NCI-H2081 treated with DMSO at 0.1 percent for 48 hours (cell line): ENCODE measurements around the gene TNFRSF1A.

ENCODE experiments used
- DNase-seq: peaks from one replicate; lab custom pipeline; 2025; lab: John Stamatoyannopoulos, UW

TNFRSF1A gene

GRCh38 chr12:6336889-6337853, 4.7 kb downstream of the TNFRSF1A start:
- DNase-seq: no peak

GRCh38 chr12:6336079-6336888, 5.6 kb downstream of the TNFRSF1A start:
- no peak for DNase-seq

- no peak for DNase-seq
These were observed 6.3 kb downstream of the TNFRSF1A start for GRCh38 chr12:6335451-6336078.

GRCh38 chr12:6334940-6335450, 6.9 kb downstream of the TNFRSF1A start:
- no peak for DNase-seq

GRCh38 chr12:6334359-6334758, 7.5 kb downstream of the TNFRSF1A start:
- no peak for DNase-seq

- no peak for DNase-seq
These were observed 8.3 kb downstream of the TNFRSF1A start for GRCh38 chr12:6333566-6333965.

GRCh38 chr12:6333029-6333428, 8.8 kb downstream of the TNFRSF1A start:
- no peak for DNase-seq

- no peak for DNase-seq
These were observed 9.4 kb downstream of the TNFRSF1A start for GRCh38 chr12:6332459-6332858.

- no peak for DNase-seq
These were observed 10.7 kb downstream of the TNFRSF1A start for GRCh38 chr12:6330999-6331714.

GRCh38 chr12:6330192-6330591, 11.7 kb downstream of the TNFRSF1A start:
- DNase-seq: no peak

- no peak for DNase-seq
These were observed 12.2 kb downstream of the TNFRSF1A start for GRCh38 chr12:6329703-6330064.

GRCh38 chr12:6328945-6329702, 12.8 kb downstream of the TNFRSF1A start:
- no peak for DNase-seq

GRCh38 chr12:6328045-6328779, 13.7 kb downstream of the TNFRSF1A start:
- DNase-seq: no peak

GRCh38 chr12:6327229-6328041, 14.4 kb downstream of the TNFRSF1A start:
- DNase-seq: no peak

GRCh38 chr12:6326316-6327228, 15.3 kb downstream of the TNFRSF1A start:
- DNase-seq: no peak

GRCh38 chr12:6324936-6325750, 16.7 kb downstream of the TNFRSF1A start:
- no peak for DNase-seq

GRCh38 chr12:6323995-6324711, 17.7 kb downstream of the TNFRSF1A start:
- DNase-seq: no peak
